K562 (cell line): ENCODE data around the gene CUL9.

Source experiments
- KLF10 ChIP-seq: fragments of 250-450 bp; sonication (Bioruptor Pico); IDR thresholded peaks from 2 replicates; pipeline ENCODE4 v1.6.1; 2021; ENCODE audit warnings: matching md5 sums
- ZNF121 ChIP-seq: sonication (generic); formaldehyde crosslinking; conservative IDR thresholded peaks from 2 replicates; pipeline ENCODE4 v1.8.0; 2022; ENCODE audit warnings: missing genetic modification reagents
- ZNF146 ChIP-seq: IDR thresholded peaks from one replicate; pipeline ENCODE4 v1.6.1; 2018; ENCODE audit warnings: missing compliant biosample characterization; ENCODE audit not compliant: unreplicated experiment
- ZNF76 ChIP-seq: fragments of 250-450 bp; sonication (Bioruptor Pico); IDR thresholded peaks from 2 replicates; pipeline ENCODE4 v1.4.0; 2020; ENCODE audit warnings: mild to moderate bottlenecking, moderate library complexity, borderline replicate concordance

- no peak for TF ChIP-seq KLF10 (CRISPR knock-in tag)
- TF ChIP-seq ZNF121 (CRISPR knock-in tag), result no peak
- no peak for TF ChIP-seq ZNF76 (CRISPR knock-in tag)
- no peak for TF ChIP-seq ZNF146 (CRISPR knock-in tag)
These were observed 72.3 kb downstream of the CUL9 start for GRCh38 chr6:43254138-43254817.
